ELF-1 (cell line): ENCODE measurements around the gene SSTR4.
"Not testable (repeated sequence)": the region's sequence is repeated elsewhere in the genome, so short reads cannot be mapped to it uniquely, and the experiment has no call there.

ENCODE experiments used
- DNase-seq: peaks from one replicate; pipeline ENCODE4 v3.0.0-alpha.2; 2016; ENCODE audit warnings: low read depth, low spot score

SSTR4 gene

GRCh38 chr20:23018941-23019340, 16.2 kb upstream of the SSTR4 start:
- no peak for DNase-seq

DNA sequence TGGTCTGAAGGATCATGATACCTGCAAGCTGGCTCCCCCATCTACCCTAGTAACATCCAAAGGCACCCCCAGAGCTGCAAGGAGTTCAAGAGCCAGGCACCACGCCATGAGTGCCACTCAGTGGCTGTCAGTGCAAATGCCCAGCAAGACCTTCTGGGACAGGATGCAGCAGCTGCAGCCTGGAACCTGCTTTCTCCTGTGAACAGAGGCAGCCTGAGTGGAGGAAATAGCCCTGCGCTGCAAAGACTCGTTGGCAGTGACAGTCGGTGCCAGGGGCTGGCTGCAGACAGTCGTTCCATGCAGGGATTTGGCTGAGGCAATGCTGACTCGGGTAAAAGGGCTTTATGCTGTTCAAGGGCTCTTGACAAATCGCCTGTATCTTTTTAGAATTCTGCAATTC, 15.7 kb upstream of the SSTR4 start:
- DNase-seq: no peak

DNA sequence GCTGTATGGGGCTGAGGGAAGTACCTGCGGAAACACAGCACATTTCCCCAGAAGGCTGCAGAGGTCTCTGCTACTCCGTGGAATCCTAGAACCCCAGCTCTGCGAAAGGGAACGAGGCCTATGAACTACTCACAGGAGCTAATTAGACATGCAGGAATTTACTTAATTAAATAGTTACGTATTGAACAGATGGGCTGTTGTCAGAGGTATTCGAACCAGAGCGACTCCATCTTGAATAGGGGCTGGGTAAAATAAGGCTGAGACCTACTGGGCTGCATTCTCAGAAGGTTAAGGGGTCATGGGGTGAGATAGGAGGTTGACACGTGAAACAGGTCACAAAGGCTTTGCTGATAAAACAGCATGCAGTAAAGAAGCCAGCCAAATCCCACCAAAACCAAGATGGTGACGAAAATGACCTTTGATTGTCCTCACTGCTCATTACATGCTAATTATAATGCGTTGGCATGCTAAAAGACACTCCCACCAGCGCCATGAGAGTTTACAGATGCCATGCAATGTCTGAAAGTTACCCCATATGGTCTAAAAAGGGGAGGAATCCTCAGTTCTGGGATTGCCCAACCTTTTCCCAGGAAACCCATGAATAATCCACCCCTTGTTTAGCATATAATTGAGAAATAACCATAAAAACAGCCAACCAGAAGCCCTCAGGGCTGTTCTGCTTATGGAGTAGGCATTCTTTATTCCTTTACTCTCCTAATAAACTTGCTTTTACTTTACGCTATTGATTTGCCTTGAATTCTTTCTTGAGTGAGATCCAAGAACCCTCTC, 14.7 kb upstream of the SSTR4 start:
- no peak for DNase-seq

DNA sequence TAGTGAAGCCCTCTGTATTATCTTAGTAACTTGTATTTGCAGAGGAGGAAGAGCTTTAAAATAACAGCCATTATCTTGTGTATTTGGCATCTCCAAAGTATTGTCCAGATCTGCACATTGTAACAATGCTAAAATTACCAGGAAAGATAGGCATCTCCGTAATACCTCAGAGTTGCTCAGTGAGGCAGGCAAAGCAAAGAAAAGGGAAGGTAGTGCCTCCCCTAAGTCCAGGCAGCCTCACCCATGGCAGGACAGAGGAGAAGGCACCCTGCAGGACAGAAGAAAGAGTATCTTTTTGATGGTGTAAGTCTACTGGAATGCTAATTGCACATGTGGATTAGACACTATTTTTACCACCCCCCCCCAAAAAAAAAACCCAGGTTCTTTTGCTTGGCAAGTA, 13.6 kb upstream of the SSTR4 start:
- no peak for DNase-seq

DNA sequence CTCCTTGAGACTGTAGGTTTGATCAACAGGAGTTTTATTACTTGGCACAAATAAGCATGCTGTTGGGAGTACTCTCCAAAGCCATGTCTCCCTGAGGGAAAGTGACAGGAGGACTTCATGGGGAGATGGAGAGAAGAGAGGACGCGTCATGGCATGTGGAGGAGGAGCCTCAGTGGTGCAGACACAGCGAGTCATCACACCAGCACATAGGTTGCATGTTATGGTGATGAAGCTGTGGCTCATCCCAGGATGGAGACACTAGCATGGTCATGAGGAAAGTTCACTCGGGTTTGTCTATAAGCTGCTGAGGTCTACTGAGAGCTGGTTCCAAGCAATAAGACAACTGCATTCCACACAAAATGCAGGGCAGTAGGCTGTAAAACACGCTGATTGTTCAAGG, 13.2 kb upstream of the SSTR4 start:
- DNase-seq: no peak

- DNase-seq: no peak
Measured at GRCh38 chr20:23022849-23023248, 12.3 kb upstream of the SSTR4 start.

GRCh38 chr20:23023621-23024177, 11.4 kb upstream of the SSTR4 start:
- no peak for DNase-seq

DNA sequence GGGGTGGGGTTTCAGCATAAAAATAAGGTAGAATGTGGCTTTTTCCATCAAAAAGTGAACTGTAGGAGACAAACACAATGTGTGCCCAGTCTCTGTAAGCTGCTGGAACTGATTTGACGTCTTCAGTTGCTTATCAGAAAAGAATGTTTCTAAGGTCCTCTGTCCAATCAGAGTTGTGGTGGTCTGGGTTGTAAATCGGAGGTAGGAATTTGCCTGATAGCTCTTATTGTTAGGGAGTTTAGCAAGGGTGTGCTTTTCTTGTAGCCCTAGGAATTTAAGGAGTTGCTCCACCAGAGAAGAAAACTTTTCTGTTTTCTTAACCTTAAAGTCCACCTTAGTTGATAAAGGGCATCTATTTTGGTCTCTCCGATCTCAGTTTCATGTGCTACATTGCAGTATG, 10.4 kb upstream of the SSTR4 start:
- peak; percentile 24 for DNase-seq

GRCh38 chr20:23025503-23025902, 9.6 kb upstream of the SSTR4 start:
- not testable (repeated sequence) for DNase-seq

- DNase-seq: no peak
Measured at GRCh38 chr20:23027721-23028120, 7.4 kb upstream of the SSTR4 start.

GRCh38 chr20:23028392-23028791, 6.7 kb upstream of the SSTR4 start:
- no peak for DNase-seq

DNA sequence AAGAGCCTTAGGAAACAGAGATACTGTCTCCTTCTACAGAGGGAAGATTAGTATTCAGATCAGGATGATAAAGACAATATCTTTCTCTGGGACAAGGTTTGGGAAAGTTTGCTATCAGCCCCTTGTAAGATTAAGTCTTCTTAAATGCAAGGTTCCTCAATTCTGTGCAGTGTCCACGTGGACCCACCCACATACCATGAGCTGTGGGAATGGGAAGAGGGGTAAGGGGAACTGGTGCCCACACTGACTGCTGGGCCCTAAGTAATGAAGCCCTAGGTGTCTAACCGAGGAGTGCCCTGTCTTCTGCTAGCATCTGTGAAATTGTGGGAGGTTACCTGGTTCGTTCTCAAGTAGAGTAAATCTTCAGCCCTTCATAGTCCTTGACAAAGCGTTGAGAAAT, 5.8 kb upstream of the SSTR4 start:
- DNase-seq: no peak

DNA sequence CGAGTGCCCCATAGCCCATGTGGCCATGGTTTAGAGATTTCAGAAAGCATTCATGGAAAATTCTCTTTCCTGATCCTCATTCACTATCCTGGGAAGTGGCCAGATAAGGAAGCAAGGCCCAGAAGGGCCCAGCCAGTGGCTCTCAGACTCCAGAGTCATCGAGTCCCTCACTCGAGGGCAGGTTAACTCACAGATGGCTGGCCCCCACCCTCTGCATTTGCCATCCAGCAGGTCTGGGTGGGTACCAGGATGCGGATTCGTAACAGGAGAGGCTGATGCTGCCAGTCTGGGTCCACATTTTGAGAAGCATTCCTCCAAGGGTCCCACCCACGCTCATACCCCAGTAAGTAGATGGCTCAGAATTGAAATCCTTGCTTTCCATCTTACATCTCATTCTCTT, 3.8 kb upstream of the SSTR4 start:
- DNase-seq: no peak

DNA sequence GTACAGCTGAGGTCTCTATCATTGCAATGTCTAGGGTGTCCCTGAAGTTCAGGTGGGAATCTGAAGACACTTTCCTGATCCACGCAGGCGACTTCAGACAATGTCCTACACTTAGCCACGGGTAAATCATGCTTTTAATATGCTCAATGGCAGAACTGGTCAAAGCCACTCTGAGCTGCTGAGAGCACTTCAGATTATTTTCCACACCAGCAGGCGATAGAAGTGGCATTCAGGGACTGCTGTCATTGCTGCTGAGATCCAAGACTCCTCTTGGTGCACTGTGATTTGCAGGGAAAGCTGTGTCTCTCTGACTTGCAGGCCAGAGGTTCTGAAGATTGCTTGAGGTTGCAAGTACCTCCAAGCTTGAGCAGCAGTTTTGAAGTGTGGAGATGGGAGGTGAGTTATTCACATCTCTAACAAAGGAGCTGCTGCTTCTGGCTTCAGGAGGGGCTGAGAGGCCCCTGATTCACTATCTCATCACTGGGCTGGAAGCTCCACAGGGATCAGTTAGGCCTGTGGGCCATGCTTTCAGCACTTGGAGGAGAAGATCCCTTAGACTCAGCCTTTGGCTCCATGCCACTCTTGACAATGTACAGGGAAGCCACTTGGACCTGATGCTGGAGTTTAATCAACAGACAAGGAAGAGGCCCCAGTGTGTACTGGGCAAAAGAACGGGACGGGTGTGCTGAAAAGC, 2.9 kb upstream of the SSTR4 start:
- no peak for DNase-seq

DNA sequence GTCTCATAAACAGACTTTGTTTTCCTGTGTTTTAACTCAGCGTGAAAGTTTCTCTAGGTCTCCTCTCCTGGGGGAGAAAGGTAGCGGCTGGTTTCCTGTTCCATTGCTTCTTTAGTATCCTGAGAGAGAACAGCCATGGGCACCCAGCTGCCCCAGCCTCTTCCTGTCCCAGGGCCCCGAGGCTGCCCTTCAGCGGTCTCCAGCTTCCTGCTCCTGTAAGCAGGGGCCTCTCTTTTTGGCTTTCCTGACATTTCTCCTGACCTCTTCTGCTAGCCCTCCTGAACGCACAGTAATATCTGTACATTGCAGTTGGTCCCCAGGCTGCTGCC, 2.4 kb upstream of the SSTR4 start:
- DNase-seq: no peak

DNA sequence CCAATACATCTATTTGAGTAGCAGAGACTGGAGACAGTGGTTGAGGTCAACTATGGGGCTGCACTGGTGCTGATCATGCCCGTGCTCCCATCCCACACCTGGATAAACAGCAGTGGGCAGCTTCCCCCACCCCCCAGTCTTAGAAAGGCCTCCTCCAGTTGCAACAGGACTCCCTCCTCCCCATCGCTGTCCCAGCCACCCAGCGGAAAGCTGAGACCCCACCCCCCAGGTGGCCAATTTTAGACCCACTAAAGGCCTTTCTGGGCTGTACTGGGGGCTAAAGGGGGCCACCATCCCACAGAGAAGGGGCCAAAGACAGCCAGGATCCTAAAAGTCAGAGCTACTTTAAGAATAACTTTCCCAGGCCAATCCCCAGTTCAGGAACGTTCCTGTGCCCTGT, 1.2 kb upstream of the SSTR4 start:
- no peak for DNase-seq

- no peak for DNase-seq
Measured at GRCh38 chr20:23035731-23036130, 619 bp downstream of the SSTR4 start.

- no peak for DNase-seq
Measured at GRCh38 chr20:23036371-23036770, 1.3 kb downstream of the SSTR4 start.

- peak; percentile 42 for DNase-seq
Measured at GRCh38 chr20:23037017-23037481, 1.9 kb downstream of the SSTR4 start.

- no peak for DNase-seq
Measured at GRCh38 chr20:23039136-23039875, 4.2 kb downstream of the SSTR4 start.

DNA sequence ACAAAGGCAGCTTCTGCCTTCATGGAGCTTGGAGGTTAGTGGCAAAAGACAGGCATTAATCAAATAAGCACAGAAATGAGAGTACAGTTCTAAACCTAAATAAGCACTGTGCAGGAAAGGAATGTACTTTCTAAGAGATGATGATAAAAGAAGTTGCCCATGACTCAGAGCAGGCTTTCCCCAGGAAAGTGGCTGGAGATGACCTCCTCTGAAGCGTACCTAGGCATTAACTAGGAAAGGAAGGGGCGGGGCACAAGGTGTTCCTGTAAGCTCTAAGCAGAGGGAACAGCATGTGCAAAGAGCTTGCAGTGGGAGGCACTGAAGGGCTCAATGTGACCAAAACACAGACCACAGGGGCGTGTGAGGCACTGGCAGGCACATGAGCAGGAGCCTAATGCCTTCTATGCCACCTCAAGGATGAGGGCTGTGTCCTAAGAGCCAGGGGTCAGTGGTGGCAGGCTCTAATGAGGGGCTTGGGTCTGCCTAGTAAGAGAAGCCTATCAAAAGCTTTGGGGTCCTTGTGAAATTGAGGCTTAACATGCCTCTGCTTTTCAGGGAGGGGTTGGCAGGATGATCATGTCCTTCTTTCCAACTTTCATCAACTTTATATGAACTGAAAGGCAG, 4.9 kb downstream of the SSTR4 start:
- no peak for DNase-seq

GRCh38 chr20:23042270-23042669, 7.2 kb downstream of the SSTR4 start:
- DNase-seq: no peak
